ENCODE measurements around the gene ZFYVE16.
"Not testable (repeated sequence)": the region's sequence is repeated elsewhere in the genome, so short reads cannot be mapped to it uniquely, and the experiment has no call there.

Gene ZFYVE16

DNA sequence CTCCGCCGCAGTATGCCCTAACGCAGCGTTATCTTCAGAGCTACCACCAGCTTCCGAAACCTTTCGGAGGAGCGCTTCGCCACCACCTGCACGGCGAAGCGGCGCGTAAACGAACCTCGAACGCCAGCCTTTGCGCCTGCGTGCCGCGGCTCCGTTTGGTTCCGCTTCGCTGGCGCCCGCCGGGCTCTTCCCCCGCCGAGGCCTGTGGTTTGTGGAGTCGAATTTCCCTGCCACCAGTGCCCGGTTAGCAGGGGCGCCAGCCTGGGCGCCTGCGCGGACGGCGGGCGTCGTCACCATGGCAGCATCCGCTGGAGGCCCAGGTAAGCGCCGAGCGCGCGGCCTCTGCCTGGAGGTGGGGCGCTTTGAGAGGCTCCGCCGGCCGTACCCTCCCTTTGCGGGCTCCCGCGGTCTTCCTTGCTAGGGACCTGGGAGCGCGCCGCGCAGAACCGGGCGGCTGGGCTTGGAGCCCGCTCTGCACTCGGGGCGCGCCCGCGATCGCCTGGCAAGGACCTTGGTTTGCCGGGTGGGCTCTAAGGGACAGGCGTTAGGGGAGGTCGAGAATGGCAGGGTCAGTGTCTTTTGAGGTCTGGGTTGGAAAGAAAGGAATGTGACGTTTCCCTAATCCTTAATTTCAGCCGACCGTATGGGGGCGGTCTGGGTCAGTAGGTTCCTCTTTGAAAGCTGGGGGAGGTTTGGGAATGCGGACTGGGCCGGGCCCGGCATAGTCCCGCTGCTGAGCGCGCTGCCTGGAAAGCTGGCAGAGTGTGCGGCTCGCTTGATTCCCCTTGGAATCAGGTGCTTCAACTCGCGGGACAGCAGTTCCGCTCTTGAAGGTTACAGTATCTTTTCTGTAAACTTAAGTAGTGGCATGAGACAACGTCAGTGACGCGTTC is 80.2 kb downstream of the ZFYVE16 start, which contains the start of gene FAM151B:
Gene FAM151B, plus strand, starts transcription at position 272 of the 893 bp plus-strand sequence. Its CDS starts 24 bp downstream, at position 296.
- DNase-seq (ENCODE audit: low read depth): peak; percentile 54

DNA sequence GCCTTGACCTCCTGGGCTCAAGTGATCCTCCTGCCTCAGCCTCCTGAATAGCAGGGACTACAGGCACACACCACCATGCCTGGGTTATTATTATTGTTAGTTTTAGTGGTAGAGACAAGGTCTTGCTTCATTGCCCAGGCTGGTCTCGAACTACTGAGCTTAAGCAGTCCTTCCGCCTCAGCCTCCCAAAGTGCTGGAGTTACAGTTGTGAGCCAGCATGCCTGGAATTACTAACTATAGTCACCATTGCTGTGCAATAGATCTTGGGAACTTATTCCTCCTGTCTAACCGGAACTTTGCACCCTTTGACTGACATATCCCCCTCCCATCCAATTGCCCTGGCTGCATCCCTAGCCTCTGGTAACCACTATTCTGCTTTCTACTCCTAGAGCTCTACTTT is 83.4 kb downstream of the ZFYVE16 start:
- DNase-seq (ENCODE audit: low read depth): no peak

DNA sequence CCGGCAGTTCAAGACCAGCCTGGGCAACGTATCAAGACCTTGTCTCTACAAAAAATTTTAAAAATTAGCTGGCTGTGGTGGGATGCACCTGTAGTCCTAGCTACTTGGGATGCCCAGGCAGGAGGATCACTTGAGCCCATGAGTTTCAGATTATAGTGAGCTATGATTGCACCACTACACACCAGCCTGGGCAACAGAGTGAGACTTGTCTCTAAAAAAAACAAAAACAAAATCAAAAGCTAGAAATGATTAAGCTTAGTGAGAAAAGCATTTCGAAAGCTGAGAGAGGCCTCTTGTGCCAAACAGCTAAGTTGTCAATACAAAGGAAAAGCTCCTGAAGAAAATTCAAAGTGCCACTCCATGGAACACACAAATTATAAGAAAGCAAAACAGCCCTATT is 84.9 kb downstream of the ZFYVE16 start:
- DNase-seq (ENCODE audit: low read depth): no peak

DNA sequence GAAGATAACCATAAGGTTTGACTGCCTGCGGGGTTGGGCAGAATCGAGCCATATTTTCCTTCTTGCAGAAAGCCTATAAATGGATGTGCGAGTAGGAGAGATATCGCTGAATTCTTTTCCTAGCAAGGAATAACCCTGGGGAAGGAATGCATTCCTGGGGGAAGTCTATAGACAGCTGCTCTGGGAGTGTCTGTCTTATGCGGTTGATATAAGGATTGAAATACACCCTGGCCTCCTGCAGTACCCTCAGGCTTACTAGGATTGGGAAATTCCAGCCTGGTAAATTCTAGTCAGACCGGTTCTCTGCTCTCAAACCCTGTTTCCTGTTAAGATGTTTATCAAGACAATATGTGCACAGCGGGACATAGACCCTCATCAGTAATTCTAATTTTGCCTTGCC is 85.6 kb downstream of the ZFYVE16 start:
- DNase-seq (ENCODE audit: low read depth): not testable (repeated sequence)

DNA sequence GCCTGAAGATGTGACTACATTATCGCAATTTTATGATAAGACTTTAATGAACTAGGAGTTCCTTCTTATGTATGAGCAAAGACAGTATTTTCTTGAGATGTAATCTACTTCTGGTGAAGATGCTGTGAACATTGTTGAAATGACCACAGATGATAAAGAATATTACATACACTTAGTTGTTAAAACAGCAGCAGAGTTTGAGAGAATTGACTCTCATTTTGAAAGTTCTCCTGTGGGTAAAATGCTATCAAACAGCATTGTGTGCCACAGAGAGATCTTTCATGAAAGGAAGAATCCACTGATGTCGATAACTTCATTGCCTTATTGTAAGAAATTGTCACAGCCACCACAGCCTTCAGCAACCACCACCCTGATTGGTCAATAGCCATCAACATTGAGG is 88.0 kb downstream of the ZFYVE16 start:
- no peak for DNase-seq (ENCODE audit: low read depth)

DNA sequence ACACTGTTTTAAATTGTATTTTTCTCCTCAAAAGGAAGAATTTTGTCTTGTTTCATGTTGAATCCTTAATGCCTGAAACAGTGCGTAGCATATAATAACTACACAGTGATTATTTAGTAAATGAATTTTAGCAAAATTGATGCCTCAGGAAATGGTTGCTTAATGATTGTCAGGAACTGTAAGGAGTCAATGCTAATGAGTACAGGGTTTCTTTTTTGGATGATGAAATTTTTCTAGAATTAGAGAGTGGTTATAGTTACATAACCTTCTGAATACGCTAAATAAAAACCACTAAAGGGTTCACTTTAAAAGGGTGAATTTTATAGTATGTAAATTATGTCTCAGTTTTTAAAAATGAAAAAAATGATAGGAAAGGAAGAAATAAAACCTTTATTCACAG is 94.9 kb downstream of the ZFYVE16 start:
- DNase-seq (ENCODE audit: low read depth): no peak

DNA sequence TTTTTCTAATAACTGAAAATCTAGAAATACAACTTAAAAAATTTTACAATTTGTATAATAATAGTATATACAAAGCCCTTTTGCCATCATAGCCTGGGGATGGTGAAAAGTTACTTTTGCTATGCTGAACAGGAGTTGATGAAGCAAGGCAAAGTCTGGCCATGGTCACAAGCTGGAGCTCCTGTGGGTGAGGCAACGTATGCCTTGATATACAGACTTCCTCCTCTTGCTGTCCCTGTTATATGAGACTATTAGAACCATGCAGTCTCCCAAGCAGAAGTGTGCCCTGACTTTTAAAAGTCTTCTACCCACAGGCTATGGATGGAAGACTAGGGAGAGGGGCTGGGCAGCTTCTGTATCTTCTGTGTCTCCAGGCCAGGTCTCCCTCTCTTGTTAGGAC is 95.8 kb downstream of the ZFYVE16 start:
- no peak for DNase-seq (ENCODE audit: low read depth)

DNA sequence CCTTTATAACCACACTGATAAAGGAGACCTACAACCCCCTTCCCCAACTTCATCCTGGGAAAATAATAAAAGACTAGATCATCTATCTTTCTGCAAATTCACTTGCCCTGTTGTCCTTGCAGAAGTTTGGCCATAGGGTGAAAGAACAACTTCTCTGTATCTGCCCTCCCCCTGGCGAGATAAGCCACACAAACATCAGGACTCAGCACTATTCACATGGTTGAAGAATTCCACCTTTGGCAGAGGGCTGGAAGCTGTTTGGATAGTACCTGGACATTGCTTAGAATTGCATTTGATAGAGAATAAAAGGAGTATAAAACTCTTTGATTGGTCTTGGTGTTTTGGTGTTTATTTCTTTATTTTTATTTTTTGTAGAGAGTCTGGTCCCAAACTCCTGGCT is 97.0 kb downstream of the ZFYVE16 start:
- no peak for DNase-seq (ENCODE audit: low read depth)

DNA sequence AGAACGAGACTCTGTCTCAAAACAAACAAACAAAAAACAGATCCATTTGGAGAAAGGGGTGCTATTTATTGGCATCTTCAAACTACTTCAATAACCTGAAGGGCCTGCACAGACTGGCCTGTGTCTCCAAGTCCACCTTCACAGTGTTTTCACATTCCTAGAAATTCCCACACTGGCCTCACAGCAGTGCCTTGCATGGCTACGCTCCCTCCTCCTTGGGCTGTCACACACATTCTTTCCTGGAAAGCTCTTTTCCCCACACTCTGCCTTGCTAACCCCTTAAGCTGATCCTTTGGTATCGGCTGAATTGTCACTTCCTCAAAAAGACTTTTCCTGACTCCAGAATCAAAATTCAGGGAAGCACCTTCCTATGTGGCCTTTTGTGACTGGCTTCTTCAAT is 99.8 kb downstream of the ZFYVE16 start:
- no peak for DNase-seq (ENCODE audit: low read depth)

DNA sequence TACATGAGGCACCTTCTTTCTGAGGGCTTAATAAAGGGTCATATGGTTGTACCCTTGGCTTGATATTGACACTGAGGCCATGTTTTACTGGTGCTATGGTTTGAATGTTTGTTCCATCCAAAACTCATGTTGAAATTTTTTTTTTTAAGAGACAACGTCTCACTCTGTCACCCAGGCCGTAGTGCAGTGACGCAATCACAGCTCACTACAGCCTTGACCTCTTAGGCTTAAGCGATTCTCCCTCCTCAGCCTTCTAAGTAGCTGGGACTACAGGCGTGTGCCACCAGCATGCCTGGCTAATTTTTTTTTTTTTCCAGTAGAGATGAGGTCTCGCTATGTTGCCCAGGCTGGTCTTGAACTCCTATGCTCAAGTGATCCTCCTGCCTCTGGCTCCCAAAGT is 101.0 kb downstream of the ZFYVE16 start:
- DNase-seq (ENCODE audit: low read depth): no peak

DNA sequence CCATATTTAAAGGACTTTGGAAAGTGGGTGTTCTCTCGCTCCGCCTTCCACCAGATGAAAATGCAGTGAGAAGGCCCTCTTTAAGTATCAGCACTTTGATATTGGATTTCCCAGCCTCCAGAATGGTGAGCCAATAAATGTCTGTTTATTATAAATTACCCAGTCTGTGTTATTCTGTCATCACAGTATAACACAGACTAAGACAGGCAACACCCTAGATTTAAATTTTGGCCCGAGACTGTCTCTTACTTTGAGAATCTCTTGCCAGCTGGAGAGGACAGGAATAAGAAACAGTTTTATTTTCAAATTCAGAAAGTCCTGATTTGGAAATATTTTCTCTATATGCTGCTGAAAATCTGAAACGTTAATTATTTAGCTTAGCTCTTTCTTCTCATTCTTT is 101.5 kb downstream of the ZFYVE16 start:
- no peak for DNase-seq (ENCODE audit: low read depth)

DNA sequence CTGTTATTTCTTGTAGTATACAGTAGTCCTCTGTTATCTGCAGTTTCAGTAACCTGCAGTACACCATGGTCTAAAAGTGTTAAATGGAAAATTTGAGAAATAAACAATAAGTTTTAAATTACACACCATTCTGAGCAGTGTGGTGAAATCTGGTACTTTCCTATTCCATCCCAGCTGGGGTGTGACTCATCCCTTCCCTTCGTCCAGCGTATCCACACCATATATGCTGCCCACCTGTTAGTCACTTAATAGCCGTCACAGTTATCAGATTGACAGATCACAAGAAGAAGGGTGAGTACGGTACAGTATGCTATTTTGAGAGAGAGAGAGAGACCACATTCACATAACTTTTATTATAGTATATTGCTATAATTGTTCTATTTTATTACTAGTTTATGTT is 109.0 kb downstream of the ZFYVE16 start:
- no peak for DNase-seq (ENCODE audit: low read depth)
